IMR-90 (cell line): ENCODE data around the gene ACSS1.

Source experiments
- BHLHE40 ChIP-seq: fragments of 150-350 bp; IDR thresholded peaks from 2 replicates; pipeline ENCODE4 v1.6.1; 2016; ENCODE audit warnings: mild to moderate bottlenecking, low read depth, low read length
- CEBPB ChIP-seq: IDR thresholded peaks from 2 replicates; pipeline ENCODE4 v1.6.1; 2012; ENCODE audit warnings: low read depth, low read length, improper control_type of control experiment
- CHD1 ChIP-seq: IDR thresholded peaks from 2 replicates; pipeline ENCODE4 v1.6.1; 2012; ENCODE audit warnings: low read depth, low read length, improper control_type of control experiment
- CTCF ChIP-seq: conservative IDR thresholded peaks from 2 replicates; pipeline ENCODE4 v1.5.1; 2012; ENCODE audit warnings: mild to moderate bottlenecking, low read depth, low read length, improper control_type of control experiment
- ELK1 ChIP-seq: fragments of 150-350 bp; IDR thresholded peaks from 2 replicates; pipeline ENCODE4 v1.6.1; 2016; ENCODE audit warnings: low read depth, mild to moderate bottlenecking, low read length, moderate library complexity, borderline replicate concordance
- MXI1 ChIP-seq: IDR thresholded peaks from 2 replicates; pipeline ENCODE4 v1.6.1; 2012; ENCODE audit warnings: low read depth, mild to moderate bottlenecking, low read length, moderate library complexity, borderline replicate concordance
- POLR2A ChIP-seq: IDR thresholded peaks from 2 replicates; pipeline ENCODE4 v1.6.1; 2012; ENCODE audit warnings: mild to moderate bottlenecking, low read depth, low read length
- USF2 ChIP-seq: fragments of 150-350 bp; IDR thresholded peaks from 2 replicates; pipeline ENCODE4 v1.6.1; 2017; ENCODE audit warnings: mild to moderate bottlenecking, antibody characterized with exemption, low read length, low read depth

- no peak for TF ChIP-seq POLR2A
- TF ChIP-seq CTCF, result no peak
- TF ChIP-seq MXI1, result no peak
- no peak for TF ChIP-seq CHD1
- no peak for TF ChIP-seq USF2
- no peak for TF ChIP-seq BHLHE40
- no peak for TF ChIP-seq CEBPB
- no peak for TF ChIP-seq ELK1
Observed at GRCh38 chr20:24981282-24981681, 76.7 kb downstream of the ACSS1 start.
